Astrocyte of the hippocampus (primary cell): ENCODE results near the gene LRP1B.

Source experiments
- DNase-seq: peaks from one replicate; pipeline ENCODE4 v3.0.0; 2011; ENCODE audit warnings: low read depth, low spot score

The LRP1B gene

GRCh38 chr2:141591787-141592186 is 539.0 kb downstream of the LRP1B start:
- no peak for DNase-seq

GRCh38 chr2:141590620-141591019 is 540.2 kb downstream of the LRP1B start:
- DNase-seq = no peak

DNA sequence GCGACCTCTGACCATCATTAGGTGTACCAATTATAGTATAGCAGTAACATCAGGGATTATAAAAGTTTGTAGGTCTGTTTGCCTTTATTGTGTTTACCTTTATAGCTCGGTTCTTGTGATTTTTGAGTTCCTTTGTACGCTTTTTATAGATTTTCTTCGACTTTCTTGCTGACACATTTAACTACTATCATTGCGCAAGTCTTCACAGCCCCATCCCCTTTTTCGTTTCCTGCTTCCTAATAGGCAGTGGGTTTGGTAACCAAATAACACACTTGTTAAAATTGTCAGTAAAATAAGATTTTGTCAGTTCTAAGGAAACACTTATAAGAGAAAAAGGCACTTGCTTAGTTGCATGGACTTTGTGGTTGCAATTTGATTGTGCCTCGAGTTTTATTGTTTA is 541.5 kb downstream of the LRP1B start:
- no peak for DNase-seq

DNA sequence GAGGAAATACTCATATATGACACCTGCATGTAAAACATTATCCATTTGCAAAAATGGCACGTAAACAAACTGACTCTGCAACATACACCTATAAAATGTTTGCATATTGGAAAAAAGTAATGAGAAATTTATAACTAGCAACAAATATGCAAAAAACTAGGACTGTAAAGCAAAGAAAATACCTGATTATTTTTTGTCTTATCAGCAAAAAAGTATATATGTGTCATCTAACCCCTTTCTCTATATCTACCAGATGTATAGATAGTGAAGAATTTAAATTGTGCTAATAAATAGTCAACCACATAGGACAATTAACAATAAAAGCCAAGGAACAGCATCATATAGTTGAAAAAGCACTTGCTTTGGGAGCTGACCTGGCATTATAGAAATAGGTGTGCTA is 543.8 kb downstream of the LRP1B start:
- no peak for DNase-seq

DNA sequence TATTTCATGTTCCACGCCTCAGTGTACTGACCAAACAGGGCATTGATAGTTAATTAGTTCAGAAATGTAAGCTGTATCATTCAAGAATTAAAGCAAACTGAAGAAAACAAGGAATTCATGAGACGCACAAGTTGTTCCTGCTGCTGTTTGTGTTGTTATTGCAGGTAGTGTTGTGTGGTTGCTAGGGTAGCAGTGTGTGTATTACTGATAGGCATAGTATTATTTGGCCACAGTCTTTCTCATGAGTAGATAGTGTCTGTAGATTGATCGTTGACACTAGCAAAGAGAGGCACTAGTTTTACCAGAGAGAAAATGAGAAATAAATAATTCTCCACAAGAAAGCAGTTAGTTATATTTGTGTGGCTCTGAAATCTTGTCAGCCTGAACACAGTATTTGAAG is 548.6 kb downstream of the LRP1B start:
- no peak for DNase-seq

GRCh38 chr2:141579071-141579470 is 551.7 kb downstream of the LRP1B start:
- DNase-seq = no peak

GRCh38 chr2:141570474-141571131 is 560.2 kb downstream of the LRP1B start:
- DNase-seq = no peak

DNA sequence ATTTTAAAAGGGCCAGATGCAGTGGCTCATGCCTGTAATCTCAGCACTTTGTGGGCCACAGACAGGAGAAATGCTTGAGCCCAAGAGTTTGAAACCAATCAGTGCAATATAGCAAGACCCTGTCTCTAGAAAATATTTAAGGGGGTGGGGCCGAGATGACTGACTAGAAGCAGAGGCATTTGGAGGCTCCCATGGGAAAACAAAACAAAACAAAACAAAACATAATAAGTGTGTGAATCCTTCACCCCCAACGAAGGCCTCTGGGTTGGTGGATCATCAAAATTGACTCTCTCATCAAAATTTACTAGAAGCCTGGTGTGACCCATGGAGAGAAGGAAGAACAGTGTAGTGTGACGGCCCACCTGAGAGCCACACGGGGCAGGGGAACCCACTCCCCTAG is 560.9 kb downstream of the LRP1B start:
- DNase-seq = no peak

DNA sequence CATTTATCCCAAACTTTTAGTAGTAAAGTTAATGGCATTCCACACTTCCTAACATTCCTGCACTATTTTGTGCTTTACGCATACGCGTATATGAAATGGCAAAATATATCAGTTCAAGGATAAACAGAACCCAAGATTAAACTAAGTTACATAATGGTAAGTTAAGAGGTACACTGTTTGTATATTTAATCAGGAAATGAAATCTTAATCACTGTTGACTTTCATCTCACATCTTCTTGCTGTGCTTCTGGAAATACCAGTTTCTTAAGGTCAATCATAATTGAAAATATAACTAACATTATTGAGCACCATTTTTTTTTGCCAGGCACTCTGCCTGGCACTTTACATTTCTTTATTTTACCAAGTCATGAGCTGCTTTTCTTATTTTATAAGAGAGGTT is 565.2 kb downstream of the LRP1B start:
- DNase-seq = no peak

DNA sequence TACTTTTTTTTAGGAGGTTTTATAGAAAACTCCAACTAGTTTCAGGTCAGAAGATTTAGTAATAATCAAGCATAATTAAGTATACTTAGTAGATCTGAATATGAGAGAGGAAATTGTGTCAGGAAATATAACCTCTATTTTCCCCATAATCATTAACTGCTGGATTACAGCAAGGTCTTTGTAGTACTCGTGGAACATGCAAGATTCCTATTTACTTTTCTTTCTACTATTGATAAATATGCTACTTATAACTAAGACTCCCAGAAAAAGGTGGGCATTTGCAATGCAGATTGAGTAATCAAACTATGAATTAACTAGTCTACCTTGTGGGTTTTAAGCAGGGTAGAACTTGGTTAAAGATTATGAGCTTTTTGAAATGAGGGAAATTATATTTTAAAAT is 570.1 kb downstream of the LRP1B start:
- DNase-seq = no peak

- DNase-seq = peak; percentile 84
These were observed 573.3 kb downstream of the LRP1B start for GRCh38 chr2:141557329-141558095.

GRCh38 chr2:141555876-141556470 is 574.8 kb downstream of the LRP1B start:
- DNase-seq = peak; percentile 65

GRCh38 chr2:141554810-141555209 is 576.0 kb downstream of the LRP1B start:
- peak; percentile 62 for DNase-seq

DNA sequence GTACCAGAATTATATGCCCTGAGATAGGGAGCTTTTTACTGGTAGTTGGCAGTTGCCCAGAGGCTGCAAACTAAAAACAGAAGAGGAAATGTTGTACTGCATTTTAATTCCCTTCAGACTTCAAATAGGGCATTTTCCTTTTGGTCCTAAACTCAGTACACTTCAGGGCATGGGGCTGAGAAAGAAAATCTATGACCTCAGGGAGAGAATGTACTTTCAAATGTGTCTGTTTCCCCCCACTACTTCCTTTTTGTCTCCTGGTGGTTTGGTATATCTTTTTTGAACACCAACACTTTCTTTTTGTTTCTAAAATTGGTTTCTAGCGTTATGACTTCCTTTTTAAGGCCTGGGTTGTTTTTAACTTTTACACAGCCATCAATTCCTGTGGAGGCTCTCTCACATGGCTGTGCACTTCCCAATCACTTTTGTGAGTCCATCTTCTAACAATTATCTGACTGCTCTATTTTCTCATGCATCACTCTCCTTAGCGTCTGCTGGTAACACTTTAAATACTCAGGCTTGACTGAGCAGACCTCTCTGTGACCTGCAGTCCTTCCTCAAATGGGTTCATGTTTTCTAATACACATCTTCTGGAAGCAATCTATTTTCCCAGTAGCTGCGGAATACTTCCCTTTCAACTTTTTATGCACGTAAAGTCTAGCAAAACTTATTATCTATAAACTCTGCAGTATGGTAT is 596.0 kb downstream of the LRP1B start:
- peak; percentile 34 for DNase-seq

- no peak for DNase-seq
These were observed 601.2 kb downstream of the LRP1B start for GRCh38 chr2:141529659-141530058.

DNA sequence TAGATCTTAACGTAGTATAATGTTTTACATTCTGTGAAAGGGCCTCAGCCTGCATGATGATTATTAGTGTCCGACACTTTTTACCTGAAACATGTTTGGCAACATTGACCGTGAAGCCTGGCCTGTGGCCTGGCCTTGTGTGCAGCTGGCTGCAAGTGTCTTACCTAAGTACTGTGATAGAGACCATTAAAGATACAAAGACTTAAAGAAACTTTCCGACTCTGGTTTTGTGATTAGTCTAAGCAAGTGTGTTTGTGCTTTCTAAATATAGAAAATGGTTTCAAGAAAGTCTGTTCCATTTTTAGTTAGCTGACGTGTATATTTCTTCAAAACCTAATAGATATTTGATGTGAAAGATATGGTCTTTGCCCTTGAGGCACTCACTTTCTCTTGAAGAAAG is 601.8 kb downstream of the LRP1B start:
- no peak for DNase-seq

- no peak for DNase-seq
These were observed 604.1 kb downstream of the LRP1B start for GRCh38 chr2:141526760-141527159.

GRCh38 chr2:141524777-141525176 is 606.0 kb downstream of the LRP1B start:
- no peak for DNase-seq

DNA sequence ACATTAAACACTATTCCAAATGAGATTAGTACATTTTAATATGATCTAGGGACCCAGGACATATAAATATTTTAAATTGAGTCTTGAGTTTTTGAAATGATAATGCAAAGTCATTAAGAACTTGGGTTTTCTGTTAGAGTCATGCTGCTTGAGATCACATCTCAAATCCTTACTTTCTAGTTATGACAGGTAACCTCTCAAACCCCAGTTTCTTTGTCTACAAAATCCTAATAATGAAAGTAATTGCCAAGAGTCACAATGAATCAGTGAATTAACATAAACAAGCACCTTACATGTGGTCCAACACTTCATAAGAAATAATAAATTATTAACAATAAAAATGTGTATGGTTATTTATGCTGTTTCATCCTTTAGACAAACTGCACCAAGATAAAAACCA is 607.6 kb downstream of the LRP1B start:
- no peak for DNase-seq

GRCh38 chr2:141522702-141523101 is 608.1 kb downstream of the LRP1B start:
- DNase-seq = no peak

- no peak for DNase-seq
These were observed 608.8 kb downstream of the LRP1B start for GRCh38 chr2:141522048-141522447.

DNA sequence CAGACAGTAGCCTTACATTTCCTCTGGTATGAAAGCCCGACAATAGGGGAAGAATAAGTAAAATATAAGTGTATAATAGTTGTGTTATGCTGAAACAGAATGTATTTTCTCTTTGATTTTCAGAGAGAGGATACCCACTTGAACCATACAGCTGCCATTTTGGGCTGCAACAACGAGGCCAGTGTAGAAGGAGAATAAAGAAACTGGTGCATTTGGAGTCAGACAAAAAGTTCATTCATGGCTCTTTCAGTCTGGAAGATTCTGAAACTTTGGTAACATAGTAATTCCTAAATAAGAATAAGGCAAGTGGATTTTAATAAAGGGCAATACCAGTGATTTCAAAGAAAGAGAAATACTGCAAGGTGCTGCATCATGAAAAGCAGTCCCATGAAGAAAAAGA is 610.9 kb downstream of the LRP1B start:
- no peak for DNase-seq
